GM12892 (cell line): ENCODE results near the gene PRSS38.

ENCODE experiments used
- POLR2A ChIP-seq: IDR thresholded peaks from 2 replicates; pipeline ENCODE4 v1.6.1; 2011; ENCODE audit warnings: low read depth, low read length, control low read depth
- POLR2AphosphoS5 ChIP-seq: IDR thresholded peaks from 2 replicates; pipeline ENCODE4 v1.6.1; 2011; ENCODE audit warnings: low read depth, low read length, control low read depth

GRCh38 chr1:227805606-227806197 lies 9.8 kb upstream of the PRSS38 start:
- TF ChIP-seq POLR2A = no peak
- no peak for TF ChIP-seq POLR2AphosphoS5
